Measurements from ENCODE around the gene FBN2. TPM values are rescaled to one million over a fixed set of nuclear protein-coding genes. Genes with fewer than 3 reads are reported as not detected.
"Not testable (repeated sequence)": the region's sequence is repeated elsewhere in the genome, so short reads cannot be mapped to it uniquely, and the experiment has no call there.

FBN2 gene
- total RNA-seq, 1 donor from 2014 or later = 3.9 TPM

DNA sequence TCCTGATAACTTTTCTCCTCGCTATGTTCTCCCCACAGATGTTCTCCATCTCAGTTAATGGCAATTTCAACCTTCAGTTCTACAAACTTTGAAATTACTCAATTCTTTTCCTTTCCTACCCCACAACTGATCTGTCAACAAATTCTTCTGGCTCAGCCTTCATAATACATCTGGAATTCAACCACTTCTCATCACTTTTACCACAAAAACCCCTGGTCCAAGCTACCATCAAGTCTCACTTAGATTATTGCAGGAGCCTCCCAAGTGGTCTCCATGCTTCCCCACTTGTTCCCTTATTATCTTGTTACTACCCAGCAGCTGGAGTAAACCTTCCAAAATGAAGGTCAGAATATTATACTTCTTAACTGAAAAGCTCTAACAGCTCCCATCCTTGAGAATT lies 110.1 kb downstream of the FBN2 start:
- no peak for DNase-seq (ENCODE audit: low read depth)

DNA sequence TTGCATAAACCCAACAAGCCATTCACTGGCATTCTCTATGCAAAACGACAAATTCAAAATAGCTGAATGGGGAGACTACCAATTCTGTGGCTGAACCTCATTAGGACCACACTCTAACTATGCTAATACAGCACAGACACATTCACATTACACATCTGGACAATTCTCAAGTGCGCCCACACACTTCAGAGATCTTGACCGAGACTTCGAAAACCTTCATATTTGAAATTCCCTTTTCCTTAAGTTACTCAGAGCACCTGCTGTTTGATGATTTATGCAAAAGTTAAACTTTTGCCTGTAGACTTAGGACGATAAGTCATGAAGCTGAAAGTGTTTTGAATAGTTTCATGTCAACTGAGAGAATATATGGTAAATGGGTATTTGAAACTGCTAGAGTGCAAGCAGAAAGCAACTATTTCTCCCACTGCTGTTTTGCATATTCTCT lies 111.9 kb downstream of the FBN2 start:
- no peak for DNase-seq (ENCODE audit: low read depth)

DNA sequence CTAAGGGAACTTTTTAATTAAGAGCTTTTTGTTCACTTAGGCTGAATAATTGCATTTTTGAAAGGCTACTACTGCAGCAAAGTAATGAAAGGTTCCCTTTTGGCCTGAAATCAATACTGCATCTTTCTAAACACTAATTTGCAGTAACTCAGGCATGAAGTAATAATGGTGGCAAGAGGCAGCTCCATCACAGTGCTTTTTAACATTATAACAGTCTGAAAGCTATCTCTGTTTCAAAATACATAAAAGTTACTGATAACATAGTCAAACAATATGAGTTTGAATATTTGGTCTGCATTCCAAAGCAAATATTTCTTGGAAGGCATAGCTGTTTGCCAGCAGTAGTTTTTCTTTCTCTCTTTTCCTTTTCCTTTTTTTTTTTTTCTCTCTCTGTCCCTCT lies 113.4 kb downstream of the FBN2 start:
- DNase-seq (ENCODE audit: low read depth) = no peak

DNA sequence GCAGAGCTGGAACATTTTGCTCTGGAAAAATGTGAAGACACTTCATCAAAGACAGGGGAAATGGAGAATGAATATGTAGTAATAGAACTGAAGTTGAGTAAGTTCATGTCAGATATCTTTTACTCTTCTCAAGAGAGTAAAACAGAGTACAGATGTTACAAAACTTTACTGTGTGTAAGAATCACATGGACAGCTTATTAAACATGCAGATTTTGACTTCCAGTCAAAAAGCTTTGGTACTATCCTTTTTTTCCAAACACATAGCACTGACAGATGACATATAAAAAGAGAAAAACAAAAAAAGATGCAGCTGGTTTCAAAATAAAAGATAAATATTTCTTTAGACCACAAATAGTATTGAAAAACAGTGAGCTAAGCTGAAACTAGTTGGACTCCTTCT lies 115.4 kb downstream of the FBN2 start:
- no peak for DNase-seq (ENCODE audit: low read depth)

DNA sequence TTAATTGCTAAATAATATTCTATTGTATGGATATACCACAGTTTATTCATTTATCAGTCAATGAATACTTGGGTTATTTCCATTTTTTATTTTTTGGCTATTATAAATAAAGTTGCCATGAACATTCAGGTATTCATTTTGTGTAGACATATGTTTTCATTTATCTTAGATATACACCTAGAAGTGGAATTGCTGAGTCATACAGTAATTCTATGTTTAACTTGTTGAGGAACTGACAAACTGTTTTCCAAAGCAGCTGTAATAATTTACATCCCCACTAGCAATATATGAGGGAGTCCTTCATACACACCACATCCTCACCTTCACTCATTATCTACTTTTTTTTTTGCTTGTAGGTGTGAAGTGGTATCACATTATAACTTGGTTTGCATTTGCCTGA lies 123.6 kb downstream of the FBN2 start:
- DNase-seq (ENCODE audit: low read depth) = no peak

DNA sequence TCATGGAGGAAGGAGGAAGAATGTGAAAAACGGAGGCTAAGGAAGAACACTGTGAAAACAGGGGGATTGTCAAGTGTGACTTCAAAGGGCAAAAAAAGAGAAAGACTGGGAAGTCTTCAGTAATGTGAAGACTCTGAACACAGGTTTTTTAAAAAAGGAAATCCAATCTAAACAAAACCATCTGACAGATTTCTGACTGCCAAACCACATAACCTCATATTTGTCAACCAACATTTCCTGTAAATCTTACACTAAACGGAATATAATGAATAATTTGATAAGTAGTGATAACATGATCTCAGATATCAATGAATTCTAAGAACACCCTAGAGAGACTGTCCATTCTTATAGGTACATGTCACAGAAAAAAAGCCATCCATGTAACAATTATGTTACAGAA lies 124.7 kb downstream of the FBN2 start:
- no peak for DNase-seq (ENCODE audit: low read depth)

DNA sequence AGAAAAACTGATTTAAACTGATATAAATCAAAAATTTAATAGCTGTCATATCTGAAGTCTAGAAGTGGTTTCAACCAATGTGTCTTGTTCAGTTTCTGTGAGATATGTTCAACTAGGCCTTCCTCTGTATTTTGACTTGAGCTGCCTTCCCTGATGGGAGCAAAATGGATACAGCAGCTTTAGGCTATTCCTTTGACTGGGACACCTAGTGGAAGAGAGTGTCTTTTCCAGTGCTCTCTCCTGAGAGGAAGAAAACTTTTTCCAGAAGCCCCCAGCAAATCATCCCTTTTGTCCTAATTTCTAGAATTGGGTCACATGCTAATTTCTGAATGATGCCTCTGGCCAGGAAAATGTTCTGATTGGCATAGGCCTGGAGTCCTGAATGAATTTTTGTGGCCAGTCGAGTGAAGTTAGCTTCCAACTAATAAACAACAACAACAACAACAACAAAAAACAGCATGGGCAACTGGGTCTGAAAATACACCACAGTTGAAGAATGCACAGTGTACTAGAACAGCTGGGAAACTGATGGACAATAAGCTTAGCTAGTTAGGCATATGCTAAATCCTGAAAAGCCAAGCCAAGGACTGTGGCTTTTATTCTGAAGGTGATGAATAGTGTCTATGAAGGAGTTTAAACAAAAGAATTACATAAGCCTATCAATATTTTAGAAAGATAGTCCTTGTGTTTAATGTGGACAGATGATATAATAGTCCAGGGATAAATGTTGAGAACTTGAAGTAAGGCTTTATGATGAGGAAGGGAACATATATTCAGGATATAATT lies 125.7 kb downstream of the FBN2 start:
- DNase-seq (ENCODE audit: low read depth) = no peak

DNA sequence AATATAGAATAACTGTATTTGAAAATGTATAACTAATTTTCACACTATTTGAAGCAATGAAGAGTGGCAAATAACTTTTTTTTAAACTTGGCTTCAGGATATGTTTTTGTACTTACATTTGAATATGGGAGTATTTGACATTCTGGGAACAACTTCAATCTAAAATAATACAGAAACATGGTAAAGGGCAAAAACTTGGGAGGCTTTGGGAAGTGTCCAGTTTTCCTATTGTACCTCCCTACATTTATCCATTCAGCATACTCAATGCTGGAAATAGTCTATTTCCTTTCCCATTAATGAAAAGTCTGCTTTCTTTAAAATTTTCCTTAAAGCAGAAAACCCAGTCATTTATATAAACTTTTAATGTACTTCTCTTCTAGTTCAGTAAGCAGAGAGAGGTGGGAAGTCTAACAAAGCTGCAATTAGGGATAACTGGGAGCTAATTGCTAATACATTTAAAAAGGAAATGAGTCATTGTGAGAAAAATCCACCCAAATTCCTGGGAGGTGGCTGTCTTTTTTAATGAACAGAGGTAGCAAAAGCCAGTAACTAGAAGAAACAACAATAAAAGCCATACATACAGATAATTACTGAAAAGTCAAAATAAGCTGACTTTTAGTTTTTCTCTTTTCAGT lies 128.8 kb downstream of the FBN2 start:
- no peak for DNase-seq (ENCODE audit: low read depth)

DNA sequence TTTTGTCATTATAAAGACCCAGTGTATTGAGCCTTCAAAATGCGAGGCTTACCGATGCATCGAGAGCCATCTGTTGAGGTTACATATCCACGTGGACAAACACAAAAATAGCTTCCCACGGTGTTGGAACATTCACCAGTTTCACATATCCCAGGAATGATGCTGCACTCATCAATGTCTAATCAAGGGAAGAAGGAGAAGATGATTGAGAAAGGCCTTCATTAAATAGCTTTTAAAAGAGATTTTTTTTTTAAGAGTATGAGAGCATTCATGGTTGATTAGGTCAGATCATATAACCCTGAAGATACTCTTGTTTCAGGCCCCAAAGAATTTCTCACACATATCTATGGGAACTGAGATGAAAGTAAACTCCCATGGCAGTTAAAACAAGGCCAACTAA lies 129.4 kb downstream of the FBN2 start:
- peak; percentile 66 for DNase-seq (ENCODE audit: low read depth)

DNA sequence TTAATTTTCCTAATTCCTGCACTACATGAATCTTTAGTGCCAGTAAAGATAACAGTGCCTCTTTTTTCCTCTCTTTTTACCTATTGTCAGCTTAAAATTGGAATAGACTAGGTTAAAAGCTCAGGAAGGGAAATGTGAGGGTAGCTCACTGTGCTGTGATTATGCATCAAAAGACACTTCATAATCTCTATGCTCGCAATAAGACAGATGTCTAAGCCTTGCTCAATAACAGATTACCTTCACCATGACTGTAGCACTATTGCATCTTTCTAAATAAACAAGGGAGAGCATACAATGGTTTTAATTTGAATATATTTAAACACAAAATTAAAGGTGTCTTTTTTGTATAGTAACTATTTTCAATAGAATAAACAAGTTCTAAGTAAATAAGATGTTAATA lies 130.1 kb downstream of the FBN2 start:
- DNase-seq (ENCODE audit: low read depth) = no peak

DNA sequence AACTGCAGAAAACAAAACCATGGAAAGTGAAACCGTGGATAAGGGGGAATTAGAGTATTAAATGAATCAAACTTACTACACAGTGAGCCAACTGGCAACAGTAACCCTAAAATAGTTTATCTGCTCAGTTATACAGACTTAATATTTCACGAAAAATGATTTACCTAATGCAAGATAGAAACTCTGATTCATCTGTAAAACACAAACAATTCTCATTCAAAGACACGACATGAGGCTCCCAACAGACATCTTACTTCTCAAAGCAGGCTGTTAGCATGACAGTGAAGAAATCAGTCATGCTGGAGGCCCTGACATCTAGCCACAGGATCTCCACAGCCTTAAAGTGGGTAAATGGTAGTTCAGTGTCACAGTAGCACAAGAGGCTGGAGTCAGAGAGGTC lies 131.2 kb downstream of the FBN2 start:
- no peak for DNase-seq (ENCODE audit: low read depth)

DNA sequence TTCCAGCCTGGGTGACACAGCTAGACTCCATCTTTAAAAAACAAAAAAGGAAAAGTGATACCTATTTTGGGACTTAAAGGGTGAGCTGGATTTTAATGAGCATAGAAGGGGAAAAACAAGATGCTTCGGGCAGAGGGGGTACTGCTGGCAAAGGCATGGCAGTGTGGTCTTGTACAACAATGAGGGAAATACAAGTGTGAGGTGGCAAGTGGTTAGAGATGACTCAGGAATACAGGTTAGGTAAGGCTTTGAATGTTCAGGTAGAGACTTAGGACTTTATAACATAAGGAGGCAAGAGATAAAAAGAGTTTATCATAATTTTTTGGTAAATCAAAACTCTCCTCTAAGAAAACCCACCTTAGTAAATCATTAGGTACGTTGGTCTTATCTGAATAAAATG lies 132.9 kb downstream of the FBN2 start:
- no peak for DNase-seq (ENCODE audit: low read depth)

DNA sequence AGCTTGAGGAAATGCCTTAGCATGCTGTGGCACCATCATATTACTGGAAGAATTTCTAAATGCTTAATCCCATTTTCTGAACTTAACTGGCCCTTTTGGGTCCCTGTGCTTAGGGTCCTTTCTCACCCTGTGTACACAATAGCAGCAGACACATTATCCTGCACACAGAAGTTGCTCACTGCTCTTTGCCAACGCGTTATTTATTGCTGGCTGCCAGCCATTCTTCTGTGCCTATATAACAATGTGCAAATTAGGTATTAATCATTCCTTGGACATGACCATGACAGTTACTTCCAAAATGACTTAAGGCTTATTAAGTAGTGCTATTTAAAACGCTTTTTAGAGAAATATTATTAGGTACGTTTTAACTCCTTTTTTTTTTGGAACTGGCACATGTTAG lies 134.7 kb downstream of the FBN2 start:
- no peak for DNase-seq (ENCODE audit: low read depth)

DNA sequence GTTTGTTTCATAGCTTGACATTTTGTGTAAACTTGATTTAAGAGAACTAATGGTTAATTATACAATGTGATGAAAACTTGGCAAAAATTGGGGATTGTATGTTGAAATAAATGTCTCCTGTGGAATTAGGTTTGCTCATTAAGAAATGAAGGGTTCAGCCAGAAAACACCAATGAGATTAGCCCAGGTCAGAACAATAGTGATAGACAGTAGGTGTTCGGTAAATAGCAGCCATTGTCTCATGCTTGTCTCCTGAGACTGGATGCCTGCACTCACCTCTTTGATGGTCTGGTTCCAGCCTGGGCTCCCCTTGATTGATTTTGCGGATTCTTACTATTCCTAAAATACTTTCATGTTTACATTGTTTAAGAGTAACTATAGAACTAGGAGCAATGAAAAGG lies 135.5 kb downstream of the FBN2 start:
- no peak for DNase-seq (ENCODE audit: low read depth)

DNA sequence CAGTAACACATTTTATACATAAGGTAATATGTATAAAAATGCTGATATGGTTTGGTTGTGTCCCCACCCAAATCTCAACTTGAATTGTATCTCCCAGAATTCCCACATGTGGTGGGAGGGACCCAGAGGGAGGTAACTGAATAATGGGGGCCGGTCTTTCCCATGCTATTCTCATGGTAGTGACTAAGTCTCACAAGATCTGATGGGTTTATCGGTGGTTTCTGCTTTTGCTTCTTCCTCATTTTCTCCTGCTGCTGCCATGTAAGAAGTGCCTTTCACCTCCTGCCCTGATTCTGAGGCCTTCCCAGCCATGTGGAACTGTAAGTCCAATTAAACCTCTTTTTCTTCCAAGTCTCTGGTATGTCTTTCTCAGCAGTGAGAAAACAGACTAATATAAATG lies 137.3 kb downstream of the FBN2 start:
- DNase-seq (ENCODE audit: low read depth) = not testable (repeated sequence)

DNA sequence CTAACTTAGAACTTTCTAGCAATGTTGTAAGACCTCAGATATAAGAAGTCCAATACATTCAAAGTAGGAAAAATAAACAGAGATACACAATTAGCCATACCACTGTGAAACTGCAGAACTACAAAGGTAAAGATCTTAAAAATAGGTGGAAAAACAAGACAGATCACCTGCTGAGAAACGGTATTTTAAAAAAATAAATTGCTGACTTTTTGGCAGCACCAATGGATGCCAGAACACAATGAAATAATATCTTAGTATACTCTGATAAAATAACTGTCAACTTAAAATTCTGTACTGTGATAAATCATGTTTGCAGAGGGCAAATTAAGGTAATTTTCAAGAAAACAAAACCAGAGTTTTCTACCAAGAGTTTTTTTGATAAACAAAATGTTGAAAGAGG lies 138.9 kb downstream of the FBN2 start:
- no peak for DNase-seq (ENCODE audit: low read depth)

DNA sequence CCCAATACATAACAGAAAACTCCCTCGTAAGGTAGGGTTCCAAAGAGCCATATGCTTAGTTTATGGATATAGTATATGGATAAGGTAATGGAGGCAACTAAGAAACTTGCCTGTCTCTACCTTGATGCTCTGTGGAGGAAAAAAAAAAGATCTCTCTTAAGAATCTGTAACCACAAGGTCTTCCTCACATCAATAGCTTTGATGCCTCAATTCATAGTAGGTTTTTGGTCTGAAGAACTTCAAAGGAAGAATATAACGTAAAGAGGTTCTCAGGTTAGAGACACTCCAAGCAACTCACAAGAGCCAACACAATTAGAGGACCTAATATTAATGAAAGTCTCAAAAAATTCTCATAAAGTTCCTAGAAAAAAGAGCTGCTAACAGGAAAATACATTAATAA lies 140.2 kb downstream of the FBN2 start:
- no peak for DNase-seq (ENCODE audit: low read depth)

DNA sequence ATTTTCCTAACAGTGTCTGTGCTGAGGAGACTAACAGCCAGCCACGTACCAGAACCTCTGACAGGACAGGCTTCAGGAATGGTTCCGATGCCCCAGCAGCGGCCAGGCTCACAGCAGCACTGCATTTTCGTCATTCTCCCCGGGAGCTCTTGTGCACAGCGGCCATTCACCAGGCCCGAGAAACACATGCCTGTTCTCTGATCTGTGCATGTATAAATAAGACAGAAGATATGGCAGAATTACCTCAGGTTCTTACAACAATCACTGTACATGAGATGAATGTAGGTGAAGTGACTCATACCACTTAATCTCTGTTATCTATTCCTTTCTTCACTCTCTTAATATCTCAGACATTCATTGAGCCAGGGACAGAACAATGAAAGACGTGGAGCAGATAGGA lies 143.0 kb downstream of the FBN2 start:
- no peak for DNase-seq (ENCODE audit: low read depth)

DNA sequence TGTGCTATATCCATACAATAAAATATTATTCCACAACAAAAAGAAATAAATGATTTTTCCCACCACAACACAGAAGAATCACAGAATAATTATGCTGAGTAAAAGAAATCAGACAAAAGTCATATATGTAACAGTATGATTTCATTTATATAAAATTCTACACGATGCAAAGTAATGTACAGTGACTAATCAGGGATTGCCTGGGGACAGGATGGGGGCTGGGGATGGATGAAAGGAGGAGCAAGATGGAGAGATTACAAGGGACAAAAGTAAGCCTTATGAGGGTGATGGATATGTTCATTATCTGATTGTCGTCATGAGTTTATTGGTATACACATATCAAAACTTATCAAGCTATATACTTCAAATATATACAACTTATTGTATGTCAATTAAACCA lies 154.0 kb downstream of the FBN2 start:
- no peak for DNase-seq (ENCODE audit: low read depth)

DNA sequence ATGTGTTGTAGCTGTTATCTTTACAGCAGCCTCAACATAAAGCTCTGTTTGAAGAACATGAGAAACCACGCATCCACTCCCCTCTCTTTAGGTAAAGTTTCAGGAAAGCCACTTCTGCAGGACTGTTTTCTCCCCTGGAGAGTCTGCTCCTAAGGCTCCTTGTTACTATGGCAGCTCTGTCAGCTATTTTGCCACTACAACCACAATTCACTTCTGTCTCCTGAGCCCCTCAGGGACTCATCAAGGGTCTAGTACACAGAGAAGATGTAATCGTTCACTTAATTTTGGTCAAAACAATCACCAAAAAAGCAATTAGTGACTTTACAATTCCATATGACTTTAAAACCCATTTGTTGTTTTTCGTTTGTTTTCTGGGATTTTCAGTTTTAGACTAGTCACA lies 157.7 kb downstream of the FBN2 start:
- no peak for DNase-seq (ENCODE audit: low read depth)

DNA sequence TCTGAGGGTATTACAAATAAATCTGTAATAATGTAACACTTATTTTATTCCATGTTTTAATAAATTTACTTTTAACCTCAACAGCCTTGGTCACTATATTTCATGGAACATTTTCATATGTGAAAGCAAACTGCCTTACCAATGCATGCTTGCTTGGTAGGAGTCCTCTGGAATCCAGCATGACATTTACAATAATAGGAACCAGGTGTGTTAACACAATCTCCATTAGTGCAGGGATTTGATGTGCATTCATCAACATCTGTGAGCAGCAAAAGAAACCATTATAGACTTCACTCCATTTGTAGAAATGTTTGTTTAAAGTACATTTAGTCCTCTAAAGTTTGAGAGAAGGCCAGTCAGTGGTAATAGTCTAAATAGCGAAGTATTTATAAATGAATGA lies 159.4 kb downstream of the FBN2 start:
- no peak for DNase-seq (ENCODE audit: low read depth)

DNA sequence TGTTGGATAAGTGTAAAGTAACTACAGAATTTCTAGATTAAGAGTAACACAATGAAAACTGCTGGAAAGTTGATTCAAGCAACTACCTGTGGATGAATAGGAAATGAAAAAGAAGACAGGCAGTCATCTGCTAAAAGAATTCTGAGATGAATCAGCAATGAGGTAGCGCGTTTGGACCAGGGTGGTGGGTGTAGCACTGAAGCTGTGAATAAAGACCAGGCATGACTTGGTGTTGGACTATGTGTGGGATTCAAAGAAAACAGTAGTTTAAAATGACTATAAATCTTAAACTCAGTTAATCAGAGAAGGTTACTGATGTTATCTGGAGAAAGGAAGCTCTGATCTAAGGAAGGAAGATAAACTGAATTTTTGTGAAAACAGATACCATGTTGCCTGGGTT lies 159.8 kb downstream of the FBN2 start:
- DNase-seq (ENCODE audit: low read depth) = no peak

DNA sequence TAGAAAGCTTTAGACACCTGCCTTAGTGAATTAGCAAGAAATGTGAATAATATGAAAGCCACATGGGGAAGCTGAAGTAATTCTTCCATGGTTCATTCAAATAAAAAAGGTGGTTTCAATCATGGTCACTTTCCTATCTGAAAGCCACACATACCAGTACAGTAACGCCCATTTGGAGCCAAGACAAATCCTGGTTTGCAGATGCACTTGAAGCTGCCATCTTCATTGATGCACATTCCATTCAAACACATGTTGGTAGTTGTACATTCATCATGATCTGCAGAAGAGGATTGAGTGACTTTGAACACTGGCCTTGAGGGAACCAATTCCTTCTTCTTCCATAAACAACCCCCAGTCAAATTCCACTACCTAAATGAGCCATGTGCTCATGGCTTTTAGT lies 161.5 kb downstream of the FBN2 start:
- DNase-seq (ENCODE audit: low read depth) = no peak
